ENCODE data around the gene MED8. TPM values are rescaled to one million over a fixed set of nuclear protein-coding genes. Genes with fewer than 3 reads are reported as not detected.
"Not testable (repeated sequence)": the region's sequence is repeated elsewhere in the genome, so short reads cannot be mapped to it uniquely, and the experiment has no call there.

MED8 gene
- total RNA-seq, 1 donor from 2014 or later = 46.9 TPM

DNA sequence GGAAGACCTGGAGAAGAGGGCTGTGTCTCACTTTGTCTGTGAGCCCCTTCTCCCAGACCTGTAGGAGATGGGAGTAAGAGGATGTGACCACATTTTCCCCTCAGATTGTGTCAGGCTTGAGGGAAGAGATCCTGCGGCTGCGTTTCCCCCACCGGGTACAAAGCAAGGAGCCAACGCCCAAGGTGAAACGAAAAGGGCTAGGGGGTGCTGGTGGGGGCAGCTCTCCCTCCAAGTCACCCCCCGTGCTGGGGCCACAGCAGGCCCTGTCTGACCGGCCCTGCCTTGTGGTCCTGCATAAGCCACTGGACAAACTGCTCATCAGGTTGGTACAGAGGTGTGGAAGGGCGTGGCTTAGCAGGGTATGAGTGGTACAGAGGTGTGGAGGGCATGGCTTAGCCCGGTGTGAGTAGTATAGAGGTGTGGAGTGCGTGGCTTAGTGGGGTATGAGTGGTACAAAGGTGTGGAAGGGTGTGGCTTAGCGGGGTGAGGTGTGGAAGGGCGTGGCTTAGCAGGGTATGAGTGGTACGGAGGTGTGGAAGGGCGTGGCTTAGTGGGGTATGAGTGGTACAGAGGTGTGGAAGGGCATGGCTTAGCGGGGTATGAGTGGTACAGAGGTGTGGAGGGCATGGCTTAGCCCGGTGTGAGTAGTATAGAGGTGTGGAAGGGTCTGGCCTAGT is 33.5 kb upstream of the MED8 start:
- intact Hi-C loops (cut with micrococcal nuclease) = no loop called here

DNA sequence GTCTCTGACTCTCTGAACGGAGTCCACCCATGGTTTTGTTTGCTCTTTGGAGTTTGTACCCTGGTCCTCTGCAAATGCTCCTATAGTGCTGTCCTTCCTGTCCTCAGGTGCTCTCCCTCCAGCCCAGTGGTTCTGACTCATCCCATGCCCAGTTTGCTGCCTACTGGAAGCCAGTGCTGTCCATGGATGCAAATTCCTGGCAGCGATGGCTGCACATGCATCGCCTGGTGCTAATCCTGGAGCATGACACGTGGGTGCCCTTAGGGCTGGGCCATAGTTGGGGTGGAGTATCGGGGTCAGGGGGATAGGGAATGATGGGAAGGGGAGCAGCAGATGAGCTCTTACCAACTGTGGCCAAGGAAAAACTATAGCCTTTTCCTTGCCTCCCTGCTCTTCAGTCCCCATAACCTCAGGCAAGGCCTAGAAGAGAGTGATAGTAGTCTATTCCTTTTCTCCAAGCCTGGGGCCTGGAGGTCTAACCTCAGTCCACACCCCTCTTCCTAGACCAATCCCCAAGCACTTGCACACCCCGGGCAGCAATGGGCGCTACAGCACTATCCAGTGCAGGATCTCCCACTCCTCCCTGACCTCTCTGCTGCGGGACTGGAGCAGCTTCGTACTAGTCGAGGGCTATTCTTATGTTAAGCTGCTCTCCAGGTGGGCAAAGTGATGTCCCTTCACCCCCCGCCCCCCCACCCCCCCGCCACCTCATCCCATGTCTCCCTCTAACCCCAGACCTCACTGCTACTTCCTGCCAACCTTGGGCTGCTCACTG is 32.6 kb upstream of the MED8 start:
- intact Hi-C loops (cut with micrococcal nuclease) = no loop called here

DNA sequence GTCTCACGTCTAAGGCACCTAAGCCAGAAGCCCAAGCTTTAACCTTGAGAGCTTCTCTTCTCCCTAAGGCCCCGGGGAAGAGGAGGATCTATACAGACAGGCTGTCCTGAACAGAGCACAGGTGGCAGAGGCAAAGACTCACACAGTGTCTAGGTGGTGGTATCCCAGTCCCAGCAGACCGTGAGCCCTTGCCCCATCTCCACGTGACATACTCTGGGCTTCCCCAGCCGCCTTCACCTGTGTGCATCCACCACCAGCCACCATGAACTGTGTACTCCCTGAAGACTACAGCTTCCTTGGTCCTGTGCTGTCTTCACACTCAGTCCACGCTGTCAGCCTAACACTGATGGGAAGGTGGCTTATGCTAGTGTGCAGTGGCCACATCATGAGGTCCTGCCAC is 31.8 kb upstream of the MED8 start:
- intact Hi-C loops (cut with micrococcal nuclease) = no loop called here

DNA sequence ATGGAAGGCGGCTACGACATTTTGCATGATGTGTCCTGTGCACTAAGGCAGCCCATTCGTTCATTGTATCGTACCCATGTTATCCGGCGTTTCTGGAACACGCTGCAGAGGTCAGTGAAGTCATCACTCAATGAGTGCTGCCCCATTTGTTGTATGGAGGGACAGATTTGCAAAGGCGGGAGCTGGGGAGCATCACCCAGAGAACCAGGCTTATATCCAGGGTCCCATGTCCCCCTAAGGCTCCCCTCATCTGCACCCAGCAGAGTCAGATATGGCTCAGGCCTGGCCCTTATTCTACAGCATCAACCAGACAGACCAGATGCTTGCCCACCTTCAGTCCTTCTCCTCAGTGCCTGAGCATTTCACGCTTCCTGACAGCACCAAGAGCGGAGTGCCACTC is 31.3 kb upstream of the MED8 start:
- intact Hi-C loops (cut with micrococcal nuclease) = no loop called here

DNA sequence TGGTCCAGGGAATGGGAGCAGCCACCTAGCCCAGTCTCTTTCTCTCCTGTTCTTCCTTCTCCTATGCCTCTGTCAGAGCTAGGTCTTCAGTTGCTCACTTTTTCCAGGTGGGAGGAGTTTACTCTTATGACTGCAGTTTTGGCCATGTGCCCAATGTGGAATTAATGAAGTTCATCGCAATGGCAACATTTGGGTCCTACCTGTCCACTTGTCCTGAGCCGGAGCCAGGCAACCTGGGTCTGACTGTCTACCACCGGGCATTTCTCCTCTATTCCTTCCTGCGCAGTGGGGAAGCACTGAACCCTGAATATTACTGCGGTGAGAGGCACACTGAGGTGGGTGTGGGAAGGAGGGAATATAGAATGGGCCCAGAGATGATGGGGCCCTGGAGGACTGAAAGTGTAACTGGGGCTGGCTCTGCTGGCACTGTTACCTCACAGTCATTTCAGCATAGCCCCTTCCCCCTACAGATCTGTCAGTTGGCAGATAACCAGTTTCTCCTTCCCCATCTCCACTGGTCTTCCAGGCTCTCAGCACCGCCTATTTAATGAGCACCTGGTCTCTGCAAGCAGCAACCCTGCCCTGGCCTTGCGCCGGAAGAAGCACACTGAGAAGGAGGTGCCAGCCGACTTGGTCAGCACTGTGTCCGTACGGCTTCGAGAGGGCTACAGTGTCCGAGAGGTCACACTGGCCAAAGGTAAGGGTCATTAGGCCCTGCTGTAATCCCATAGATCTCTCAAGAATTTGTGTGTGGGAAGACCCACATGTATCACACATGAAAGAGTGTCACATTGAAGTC is 30.2 kb upstream of the MED8 start:
- intact Hi-C loops (cut with micrococcal nuclease) = no loop called here

DNA sequence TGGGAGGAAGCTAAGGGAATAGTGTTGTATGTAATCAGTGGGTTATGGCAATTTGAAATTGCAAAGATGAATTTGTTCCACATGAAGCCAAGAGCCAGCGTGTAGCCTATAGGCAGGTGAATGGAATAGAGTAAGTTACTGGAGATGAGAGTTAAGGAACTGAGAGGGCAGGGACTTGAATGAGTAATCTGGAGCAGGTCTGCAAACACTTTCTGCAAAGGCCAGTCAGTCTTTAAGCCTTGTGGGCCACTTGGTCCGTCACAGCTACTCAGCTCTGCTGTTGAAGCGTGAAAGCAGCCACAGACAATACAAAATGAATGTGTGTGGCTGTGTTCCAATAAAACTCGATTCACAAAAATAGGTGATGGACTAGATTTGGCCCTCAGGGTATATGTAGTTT is 29.3 kb upstream of the MED8 start:
- intact Hi-C loops (cut with micrococcal nuclease) = no loop called here

DNA sequence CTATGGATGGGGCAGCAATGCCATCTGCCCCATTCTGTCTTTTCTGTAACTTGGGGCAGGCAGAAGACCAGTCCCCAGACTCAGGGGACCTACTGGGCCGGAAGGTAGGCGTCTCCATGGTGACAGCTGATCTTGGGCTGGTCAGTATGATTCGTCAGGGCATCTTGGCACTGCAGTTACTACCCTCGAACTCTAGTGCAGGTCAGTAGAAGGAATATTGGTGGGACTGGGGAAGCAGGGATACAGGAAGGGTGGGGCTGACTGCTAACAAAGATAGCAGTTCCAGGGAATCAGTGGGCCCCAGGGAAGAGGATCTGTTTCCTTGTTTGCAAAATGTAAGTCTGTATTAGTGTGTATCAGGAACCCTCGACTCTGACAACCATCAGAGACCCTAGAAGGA is 26.3 kb upstream of the MED8 start:
- intact Hi-C loops (cut with micrococcal nuclease) = no loop called here

DNA sequence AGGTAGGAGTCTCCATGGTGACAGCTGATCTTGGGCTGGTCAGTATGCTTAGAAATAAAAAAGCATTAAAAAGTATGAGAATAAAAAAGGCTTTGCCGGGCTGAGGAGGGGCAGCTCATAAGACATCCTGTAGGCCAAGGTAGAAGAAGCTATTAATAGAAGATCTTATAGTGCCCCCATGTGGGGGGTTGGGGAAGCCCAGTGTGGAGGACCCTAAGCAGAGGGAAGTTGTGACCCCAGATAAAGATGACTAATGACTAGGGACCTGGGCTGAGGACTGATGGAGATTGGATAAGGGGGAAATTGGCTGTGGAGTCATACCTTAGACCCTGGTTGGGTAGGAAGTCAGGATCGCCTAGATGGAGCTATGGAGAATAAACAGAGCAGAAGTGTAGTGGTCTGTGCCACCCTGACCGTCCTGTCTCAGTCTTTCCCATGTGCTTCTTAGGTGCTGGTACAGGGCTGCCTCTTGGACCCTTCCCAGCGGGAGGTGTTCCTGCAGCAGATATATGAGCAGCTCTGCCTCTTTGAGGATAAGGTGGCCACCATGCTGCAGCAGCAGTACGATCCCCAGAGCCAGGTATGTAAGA is 25.1 kb upstream of the MED8 start:
- intact Hi-C loops (cut with micrococcal nuclease) = loop anchor here (1.0 kb wide), 3 partner anchors 24 to 187 kb away; no protein-coding TSS in a partner anchor

DNA sequence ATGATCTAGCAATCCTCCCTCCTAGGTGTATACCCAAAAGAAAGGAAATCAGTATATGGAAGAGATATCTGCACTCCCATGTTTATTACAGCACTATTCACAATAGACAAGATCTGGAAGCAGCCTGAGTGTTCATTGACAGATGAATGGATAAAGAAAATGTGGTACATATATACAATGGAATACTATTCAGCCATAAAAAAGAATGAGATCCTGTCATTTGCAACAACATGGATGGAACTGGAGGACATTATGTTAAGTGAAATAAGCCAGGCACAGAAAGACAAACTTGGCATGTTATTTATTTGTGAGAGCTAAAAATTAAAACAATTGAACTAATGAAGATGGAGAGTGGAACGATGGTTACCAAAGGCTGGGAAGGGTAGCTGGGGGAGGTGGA is 23.8 kb upstream of the MED8 start:
- intact Hi-C loops (cut with micrococcal nuclease) = not testable (repeated sequence)

DNA sequence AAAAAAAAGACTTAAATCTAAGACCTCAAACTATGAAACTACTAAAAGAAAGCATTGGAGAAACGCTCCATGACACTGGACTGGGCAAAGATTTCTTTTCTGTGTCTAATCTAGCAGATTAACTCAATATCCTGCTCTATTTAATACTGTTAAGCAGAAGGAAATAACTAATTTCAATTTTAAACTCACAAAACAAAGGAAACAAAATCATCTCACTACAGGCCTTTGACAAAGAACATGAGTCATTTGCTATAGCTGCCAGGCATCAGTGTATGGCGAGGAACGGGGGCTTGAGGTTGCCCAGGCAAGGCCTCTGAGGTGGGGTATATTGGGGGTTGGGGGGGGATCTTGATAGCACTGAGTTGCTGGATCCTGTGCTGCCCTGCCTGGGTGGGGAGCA is 21.0 kb upstream of the MED8 start:
- intact Hi-C loops (cut with micrococcal nuclease) = no loop called here

DNA sequence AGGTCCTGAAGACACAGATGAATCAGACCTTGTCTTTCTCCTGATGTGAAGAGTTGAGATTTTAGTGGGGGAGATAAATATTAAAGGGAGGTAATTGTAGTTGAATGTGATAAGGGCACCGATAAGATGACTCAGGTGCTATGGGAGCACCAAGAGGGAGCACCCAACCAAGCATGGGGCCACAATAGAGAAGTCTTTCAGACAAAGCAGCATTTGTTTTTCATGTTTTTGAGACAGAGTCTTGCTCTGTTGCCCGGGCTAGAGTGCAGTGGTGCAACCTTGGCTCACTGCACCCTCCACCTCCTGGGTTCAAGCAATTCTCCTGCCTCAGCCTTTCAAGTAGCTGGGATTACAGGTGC is 16.3 kb upstream of the MED8 start:
- intact Hi-C loops (cut with micrococcal nuclease) = no loop called here

DNA sequence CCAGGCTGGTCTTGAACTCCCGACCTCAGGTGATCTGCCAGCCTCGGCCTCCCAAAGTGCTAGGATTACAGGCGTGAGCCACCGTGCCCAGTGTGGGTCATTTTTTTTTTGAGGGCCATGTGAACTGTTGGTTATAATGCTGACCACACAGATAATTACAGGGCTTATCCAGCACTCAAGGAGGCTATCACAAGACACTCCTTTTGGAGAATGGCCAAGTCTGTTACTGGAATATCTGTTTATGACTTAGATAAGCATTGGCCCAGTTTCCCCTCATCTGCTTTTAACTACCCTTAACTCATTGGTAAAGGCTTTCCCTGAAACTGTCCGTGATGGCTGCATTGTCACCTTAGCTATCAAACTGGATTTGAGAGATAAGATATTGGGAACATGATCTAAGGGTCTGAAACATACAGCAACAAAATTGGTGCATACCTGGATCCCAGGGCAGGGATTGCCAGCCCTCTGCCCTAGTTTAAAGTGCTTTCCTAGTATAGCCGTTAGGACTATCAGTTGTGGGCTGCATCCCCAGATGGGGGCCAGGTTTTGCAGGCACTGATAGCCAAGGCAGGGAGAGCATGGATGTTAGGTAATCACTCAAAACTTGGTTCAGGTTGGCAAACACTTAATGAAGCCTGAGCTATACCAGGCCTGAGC is 15.7 kb upstream of the MED8 start:
- intact Hi-C loops (cut with micrococcal nuclease) = no loop called here

DNA sequence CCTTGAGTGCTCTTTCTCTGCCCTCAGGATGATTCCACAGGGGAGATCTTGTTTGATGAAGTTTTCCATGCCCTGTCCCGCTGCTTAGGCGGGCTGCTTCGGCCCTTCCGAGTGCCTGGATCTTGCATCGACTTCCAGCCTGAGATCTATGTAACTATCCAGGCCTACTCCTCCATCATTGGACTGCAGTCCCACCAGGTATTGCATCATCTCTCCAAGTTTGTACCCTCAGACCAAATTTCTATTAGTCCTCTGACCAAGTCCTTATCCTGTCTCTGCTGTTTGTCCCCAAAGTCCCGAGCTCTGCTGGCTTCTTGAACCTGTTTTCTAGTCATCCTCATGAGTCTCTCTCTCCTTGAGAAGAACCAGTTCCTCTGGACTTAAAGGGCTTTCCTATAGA is 14.8 kb upstream of the MED8 start:
- intact Hi-C loops (cut with micrococcal nuclease) = no loop called here

DNA sequence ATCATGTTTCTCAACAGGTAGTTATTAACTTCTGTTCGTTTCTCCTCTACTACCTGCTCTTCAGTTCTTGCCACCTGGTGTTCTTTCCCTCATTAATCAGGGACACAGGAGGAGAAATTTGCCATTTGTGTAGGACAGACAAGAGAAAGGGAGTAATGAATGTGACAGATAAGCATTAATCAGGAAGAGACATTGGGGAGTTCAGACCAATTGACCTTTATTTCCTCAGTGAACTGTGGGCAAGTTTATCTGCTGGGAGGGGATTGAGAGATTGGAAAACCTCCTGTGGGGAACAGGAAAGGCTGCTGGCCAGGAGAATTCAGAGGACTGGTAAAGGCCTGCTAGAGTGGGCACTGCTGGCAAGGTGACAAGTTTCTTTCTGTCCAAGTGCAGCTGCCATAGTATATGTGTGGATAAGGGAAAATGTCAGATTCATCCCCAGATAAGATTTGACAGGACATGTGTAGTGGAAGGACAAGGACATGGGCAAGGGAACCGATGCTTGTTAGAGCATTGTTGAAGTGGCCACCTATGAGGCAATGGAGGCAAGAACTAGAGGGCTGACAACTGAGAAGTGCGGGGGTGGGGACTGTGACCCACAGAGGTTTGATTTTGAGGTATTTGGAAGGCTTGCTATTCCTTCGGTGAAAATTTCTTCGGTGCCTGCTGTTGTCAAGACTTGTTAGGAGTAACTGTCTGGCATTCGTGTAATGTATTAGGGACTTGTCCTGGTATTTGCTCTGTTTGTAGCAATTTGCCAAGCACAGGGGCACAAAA is 12.7 kb upstream of the MED8 start:
- intact Hi-C loops (cut with micrococcal nuclease) = no loop called here

DNA sequence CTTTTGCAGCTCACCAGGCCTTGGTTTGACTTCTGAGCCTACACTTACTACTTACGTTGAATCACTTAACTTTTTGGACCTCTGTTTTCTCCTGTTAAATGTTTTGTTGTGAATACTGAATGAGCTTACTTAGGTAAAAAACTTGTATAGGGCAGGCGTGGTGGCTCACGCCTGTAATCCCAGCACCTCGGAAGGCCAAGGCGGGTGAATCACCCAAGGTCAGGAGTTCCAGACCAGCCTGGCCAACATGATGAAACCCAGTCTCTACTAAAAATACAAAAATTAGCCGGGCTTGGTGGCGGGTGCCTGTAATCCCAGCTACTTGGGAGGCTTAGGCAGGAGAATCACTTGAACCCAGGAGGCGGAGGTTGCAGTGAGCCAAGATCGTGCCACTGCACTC is 10.8 kb upstream of the MED8 start:
- intact Hi-C loops (cut with micrococcal nuclease) = not testable (repeated sequence)

DNA sequence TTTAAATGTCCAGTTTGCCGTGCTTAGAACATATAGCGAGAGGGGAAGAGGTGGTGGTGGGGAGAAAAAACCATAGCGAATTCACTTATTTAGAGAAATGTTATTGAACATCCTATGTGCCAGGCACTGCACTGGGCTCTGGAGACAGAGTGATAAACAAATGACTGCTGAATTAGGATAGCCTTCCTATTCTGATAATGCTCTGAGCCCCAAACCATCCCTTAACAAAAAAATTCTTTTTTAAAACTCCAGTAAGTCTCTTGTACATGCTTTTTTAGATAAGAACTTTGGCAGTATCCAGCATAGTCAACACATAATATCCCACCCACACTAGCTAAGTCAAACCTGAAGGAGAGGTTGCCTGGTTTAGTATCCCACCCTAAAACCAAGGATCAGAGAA is 8.6 kb upstream of the MED8 start:
- intact Hi-C loops (cut with micrococcal nuclease) = loop anchor here (10.0 kb wide), 1 partner anchor 473 kb away; no protein-coding TSS in a partner anchor

DNA sequence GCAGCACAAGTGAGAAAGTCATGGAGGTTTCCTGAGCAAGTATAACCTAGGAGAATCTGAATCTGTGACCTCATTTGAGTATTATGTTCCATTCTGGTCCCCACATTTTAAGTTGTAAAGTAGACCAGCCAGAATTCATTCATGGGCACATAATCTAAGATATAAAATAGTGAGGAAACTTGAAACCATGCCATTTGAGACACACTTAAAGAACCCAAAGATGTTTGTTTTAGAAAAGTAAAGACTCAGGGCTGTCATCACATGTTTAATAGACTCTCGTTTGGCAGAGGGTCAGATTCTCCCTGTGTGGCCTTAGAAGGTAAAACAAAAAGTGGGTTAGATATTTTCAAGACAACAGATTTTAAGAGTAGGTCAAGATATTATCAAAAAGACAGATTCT is 6.5 kb upstream of the MED8 start:
- intact Hi-C loops (cut with micrococcal nuclease) = loop anchor here (10.0 kb wide), 1 partner anchor 471 kb away; no protein-coding TSS in a partner anchor

DNA sequence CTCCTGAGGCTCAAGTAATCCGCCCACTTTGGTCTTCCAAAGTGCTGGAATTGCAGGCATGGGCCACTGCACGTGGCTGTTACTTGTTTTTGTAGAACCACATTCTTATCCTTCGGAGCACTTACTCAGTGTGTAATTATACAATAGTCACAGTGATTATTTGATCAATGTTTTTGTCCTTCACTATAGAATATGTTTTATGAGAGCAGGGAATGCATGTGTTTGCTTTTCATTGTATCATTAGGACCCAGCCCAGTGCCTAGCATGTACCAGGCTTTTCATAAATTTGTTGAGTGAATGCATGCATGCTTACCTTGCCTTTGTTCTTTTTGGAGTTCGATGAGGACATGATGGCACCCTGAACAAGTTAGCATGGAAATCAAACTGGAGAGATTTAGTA is 5.9 kb upstream of the MED8 start:
- intact Hi-C loops (cut with micrococcal nuclease) = loop anchor here (10.0 kb wide), 1 partner anchor 471 kb away; no protein-coding TSS in a partner anchor

DNA sequence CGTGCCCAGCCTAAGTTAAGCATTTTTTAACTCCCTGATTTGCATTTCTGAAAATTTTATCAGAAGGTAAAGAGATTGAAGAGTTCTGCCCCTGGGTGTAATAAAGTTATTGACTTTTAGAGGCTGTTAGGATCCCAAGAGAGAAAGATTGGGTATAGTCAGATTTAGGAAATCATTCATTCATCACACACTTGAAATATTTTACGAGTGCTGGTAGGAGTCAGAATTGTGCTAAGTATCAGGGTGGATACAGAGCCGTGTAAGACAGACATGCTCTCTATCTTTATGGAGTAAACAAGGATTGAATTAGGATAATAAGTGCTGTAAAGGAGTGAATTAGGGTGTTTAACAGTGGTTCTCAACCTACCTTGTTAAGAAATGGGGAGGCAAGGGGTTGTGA is 3.1 kb upstream of the MED8 start:
- intact Hi-C loops (cut with micrococcal nuclease) = loop anchor here (10.0 kb wide), 1 partner anchor 468 kb away; no protein-coding TSS in a partner anchor

DNA sequence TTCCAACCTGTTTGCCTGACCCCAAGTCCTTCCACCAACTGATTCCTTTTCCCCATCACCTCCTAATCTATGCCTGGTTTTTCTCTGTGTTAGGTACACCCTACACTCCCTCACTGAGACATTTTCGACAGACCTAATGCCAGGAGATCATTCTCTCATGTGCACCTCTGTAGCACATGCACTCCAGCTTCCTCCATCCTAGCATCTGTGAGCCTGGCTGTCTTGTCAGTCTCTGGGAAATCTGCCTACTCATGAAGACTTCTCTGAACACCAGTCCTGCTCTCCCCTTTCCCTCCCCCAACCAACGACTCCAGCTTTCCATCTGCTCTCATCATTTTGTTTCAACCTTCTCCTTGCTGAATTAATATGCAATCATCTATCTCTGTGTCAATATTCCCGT is 987 bp downstream of the MED8 start:
- intact Hi-C loops (cut with micrococcal nuclease) = loop anchor here (1.0 to 10.0 kb wide), 7 partner anchors 20 to 966 kb away; partner anchors contain the start of genes CDC20, CFAP57, EBNA1BP2 and ELOVL1
